ENCODE results near the gene NFE2L1. TPM values are rescaled to one million over a fixed set of nuclear protein-coding genes. Genes with fewer than 3 reads are reported as not detected.
A peak's percentile ranks its signal among the peaks of the same experiment; 100 is the strongest.

NFE2L1 gene
- total RNA-seq, 1 experiment from 2014 or later, result 32.6 TPM

DNA sequence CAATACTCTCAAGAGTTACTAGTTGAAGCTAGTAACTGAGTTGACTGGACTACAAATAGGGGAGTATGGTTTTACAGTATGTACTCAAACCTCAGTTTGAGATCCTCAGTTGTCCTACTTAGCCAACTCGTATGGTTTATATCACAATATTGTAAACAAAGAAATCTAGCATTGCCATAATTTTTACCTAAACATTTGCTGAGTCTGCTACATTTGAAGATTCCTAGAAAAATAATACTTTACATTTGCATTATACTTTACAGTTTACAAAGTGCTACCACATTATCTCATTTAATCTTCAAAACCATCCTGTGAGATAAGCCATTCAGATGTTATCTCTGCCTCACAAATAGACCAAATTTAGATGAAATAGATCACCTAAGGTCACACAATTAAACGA, 36.8 kb downstream of the NFE2L1 start:
- in situ Hi-C loops (cut with HindIII; ENCODE audit: low pct_unique_long_range_greater_than_20kb, low sequenced_read_pairs), result no loop called here
- no peak for DNase-seq (ENCODE audit: low read depth, low spot score)

GRCh38 chr17:48093341-48094045, 45.3 kb downstream of the NFE2L1 start:
- in situ Hi-C loops (cut with HindIII; ENCODE audit: low pct_unique_long_range_greater_than_20kb, low sequenced_read_pairs), result no loop called here

GRCh38 chr17:48095611-48096010, 47.5 kb downstream of the NFE2L1 start:
- no peak for DNase-seq (ENCODE audit: low read depth, low spot score)
- in situ Hi-C loops (cut with HindIII; ENCODE audit: low pct_unique_long_range_greater_than_20kb, low sequenced_read_pairs), result no loop called here

More at GRCh38 chr17:48093341-48094045, 45.3 kb downstream of the NFE2L1 start:
- DNase-seq (ENCODE audit: low read depth, low spot score), result no peak

- DNase-seq (ENCODE audit: low read depth, low spot score), result no peak
- in situ Hi-C loops (cut with HindIII; ENCODE audit: low pct_unique_long_range_greater_than_20kb, low sequenced_read_pairs), result no loop called here
Measured at GRCh38 chr17:48100160-48100559, 52.0 kb downstream of the NFE2L1 start.

DNA sequence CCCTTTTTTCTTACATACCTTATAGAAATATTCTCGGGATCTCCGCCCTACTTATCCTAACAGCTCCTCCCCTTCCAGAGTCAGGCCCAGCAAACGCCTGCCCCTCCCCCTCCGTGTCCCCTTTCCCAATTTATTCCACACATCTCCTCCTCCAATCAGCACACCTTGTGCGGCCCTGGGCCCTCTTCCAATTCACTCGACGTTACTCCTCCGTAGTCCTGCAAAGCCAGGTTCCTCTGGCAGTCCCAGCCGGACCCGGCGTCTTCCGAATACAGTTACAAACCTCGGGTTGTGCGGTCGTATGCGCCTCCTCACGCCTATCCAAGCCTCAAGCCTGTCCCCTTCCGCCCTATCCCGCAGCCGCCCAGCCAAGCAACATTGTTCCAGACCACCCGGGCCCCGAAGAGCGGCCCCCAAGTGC, 52.4 kb downstream of the NFE2L1 start:
- in situ Hi-C loops (cut with HindIII; ENCODE audit: low pct_unique_long_range_greater_than_20kb, low sequenced_read_pairs), result no loop called here
- peak; percentile 65 for DNase-seq (ENCODE audit: low read depth, low spot score)

GRCh38 chr17:48101012-48101720, 53.0 kb downstream of the NFE2L1 start, which contains the start of gene CBX1:
Gene CBX1, minus strand, starts transcription at chr17:48101478. Its CDS starts 24,474 bp downstream, at chr17:48077004.
- DNase-seq (ENCODE audit: low read depth, low spot score), result peak; percentile 95
- in situ Hi-C loops (cut with HindIII; ENCODE audit: low pct_unique_long_range_greater_than_20kb, low sequenced_read_pairs), result no loop called here

DNA sequence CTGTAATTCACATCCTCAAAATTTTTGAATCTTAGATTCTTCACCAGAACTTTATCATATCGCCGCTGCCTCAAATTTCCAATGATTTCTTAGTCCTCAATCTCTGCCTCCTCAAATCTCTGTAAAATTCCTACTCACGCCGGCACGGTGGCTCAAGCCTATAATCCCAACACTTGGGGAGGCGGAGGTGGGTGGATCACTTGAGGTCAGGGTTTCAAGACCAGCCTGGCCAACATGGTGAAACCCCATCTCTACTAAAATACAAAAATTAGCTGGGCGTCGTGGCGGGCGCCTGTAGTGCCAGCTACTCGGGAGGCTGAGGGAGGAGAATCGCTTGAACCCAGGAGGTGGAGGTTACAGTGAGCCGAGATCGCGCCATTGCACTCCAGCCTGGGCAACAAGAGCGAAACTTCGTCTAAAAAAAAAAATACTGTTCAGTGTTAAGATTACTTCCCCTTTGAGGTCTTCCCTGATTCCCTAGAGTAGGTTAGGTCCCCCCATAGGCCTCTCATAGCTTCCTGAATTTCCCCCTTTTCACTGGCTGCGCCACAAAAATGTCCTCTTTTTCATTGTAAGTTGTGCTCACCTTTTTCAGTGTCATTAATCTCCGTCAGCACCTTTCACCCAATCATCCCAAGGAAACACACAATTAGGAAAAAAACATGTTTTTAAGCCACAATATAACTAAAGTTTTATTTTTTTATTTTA, 54.0 kb downstream of the NFE2L1 start:
- no peak for DNase-seq (ENCODE audit: low read depth, low spot score)
- in situ Hi-C loops (cut with HindIII; ENCODE audit: low pct_unique_long_range_greater_than_20kb, low sequenced_read_pairs), result no loop called here

DNA sequence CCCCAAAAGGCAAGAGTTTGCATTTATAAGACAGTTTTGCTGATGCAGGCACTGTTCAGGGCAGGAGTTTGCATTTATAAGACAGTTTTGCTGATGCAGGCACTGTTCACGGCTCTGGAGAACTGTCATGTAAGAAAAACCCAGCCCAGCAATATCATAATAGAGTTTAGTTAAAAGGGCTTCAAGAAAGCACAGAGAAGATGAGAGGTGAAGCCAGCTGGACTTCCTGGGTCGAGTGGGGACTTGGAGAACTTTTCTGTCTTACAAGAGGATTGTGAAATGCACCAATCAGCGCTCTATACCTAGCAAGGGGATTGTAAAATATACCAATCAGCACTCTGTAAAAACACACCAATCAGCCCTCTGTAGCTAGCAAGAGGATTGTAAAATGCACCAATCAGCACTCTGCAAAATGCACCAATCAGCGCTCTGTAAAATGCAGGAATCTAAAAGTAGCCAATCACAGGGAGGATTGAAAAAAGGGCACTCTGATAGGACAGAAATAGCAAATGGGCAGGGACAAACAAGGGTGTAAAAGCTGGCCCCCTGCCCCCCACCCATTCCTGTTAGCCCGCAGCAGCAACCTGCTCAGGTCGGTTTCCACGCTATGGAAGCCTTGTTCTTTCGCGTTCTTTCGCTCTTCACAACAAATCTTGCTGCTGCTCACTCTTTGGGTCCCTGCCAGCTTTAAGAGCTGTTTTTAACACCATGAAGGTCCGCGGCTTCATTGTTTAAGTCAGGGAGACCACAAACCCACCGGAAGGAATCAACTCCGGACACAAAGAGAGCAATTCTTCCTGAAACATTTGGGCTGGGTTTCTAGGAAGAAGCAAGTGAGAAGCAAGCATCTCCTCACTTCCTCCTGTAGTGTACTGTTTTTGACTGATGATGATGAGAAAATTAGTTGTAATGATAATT, 54.9 kb downstream of the NFE2L1 start:
- in situ Hi-C loops (cut with HindIII; ENCODE audit: low pct_unique_long_range_greater_than_20kb, low sequenced_read_pairs), result no loop called here
- peak; percentile 39 for DNase-seq (ENCODE audit: low read depth, low spot score)

DNA sequence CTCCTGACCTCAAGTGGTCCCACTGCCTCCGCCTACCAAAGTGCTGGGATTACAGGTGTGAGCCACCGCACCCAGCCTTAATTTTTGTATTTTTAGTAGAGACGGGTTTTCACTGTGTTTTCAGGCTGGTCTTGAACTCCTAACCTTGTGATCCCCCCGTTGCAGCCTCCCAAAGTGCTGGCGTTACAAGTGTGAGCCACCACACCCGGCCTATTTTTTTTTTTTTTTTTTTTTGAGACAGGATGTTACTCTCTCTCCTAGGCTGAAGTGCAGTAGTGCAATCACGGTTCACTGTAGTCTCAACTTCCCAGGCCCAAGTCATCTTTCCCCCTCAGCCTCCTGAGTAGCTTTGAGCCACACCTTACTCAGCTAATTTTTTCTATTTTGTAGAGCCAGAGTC, 56.3 kb downstream of the NFE2L1 start:
- DNase-seq (ENCODE audit: low read depth, low spot score), result no peak
- in situ Hi-C loops (cut with HindIII; ENCODE audit: low pct_unique_long_range_greater_than_20kb, low sequenced_read_pairs), result no loop called here

DNA sequence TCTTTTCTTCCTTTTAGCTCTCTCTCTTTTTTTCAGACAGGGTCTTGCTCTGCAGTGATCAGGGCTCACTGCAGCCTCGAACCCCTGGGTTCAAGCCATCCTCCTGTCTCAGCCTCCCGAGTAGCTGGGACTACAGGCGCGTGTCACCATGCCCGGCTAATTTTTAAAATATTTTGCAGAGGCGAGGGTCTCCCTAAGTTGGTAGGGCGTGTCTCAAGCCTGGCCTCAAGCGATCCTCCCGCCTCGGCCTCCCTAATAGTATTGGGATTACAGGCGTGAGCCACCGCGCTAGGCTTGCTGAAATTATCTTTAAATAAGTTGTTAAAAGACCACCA, 58.6 kb downstream of the NFE2L1 start:
- in situ Hi-C loops (cut with HindIII; ENCODE audit: low pct_unique_long_range_greater_than_20kb, low sequenced_read_pairs), result no loop called here

DNA sequence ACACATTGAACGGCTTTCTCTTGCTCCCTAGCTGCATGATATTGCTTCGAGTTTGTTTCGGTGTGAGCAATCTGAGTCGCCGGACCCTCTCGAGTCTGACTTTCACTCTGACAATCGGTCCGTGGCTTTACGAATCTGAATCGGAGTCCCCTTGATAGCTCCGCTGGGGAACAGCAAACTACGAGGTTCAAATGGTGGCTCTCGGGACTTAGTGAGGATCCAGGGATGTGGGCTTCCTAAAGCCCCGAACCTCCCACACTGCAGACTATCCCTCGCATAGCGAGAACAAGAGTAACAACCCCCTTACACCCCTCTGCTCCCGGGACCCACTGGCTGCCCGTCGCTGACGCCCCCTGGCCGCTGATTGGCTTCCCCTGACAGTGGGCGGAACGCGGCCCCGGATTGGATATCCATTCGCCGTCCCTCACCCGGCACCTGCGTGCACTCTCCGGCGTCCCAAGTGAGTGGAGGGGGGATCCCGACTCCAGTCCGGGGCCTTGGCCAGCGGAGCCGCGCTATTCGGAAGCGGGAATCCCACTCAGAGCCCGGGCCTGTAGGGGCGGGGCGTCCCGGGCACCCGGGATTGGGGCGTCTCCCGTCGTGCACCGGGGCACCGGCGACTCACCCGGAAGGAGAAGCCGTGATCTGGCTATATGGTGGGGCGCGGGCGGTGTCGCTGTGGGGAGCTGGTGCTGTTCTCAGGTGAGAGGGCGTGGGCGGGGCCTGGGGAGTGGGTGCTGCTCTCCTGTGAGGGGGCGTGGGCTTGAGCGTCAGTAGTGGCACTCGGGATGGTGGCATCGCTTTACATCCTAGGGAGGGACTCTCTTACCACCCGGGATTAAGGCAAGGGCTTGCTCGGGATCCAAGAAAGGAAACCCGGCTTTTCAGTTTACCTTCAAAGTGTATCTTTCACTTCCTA, 59.2 kb downstream of the NFE2L1 start, which contains the start of gene SNX11:
TSS of gene SNX11 (plus strand) at position 630 of the 919 bp plus-strand sequence. CDS start 4,278 bp downstream, outside the sequence.
- in situ Hi-C loops (cut with HindIII; ENCODE audit: low pct_unique_long_range_greater_than_20kb, low sequenced_read_pairs), result no loop called here
- peak; percentile 87 for DNase-seq (ENCODE audit: low read depth, low spot score)

More for the DNA sequence above, 58.6 kb downstream of the NFE2L1 start:
- DNase-seq (ENCODE audit: low read depth, low spot score), result no peak

DNA sequence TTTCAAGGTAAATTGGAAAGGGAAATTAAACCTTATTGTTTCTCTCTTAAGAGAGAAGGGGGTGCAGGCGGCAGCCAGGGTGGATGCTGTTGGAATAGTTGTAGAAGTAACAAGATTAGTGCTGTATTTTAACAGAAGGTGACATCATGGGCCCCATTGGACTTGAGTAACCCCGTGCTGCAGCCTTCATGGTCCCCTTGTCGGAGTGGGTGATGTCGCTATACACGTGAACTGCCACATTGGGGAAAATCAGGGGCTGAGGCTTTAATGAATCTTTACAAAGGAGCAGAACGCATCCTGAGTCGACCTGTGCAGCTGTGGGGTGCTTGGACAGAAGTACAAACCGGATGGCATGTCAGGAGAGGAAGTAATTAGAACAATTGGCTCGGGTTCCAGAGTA, 62.6 kb downstream of the NFE2L1 start:
- DNase-seq (ENCODE audit: low read depth, low spot score), result no peak
- in situ Hi-C loops (cut with HindIII; ENCODE audit: low pct_unique_long_range_greater_than_20kb, low sequenced_read_pairs), result no loop called here

Small RNA genes lying within 50 kb of the gene (small RNA-seq; reads per million reads assigned to genes)
- gene AC004477.2, result 0 reads per million in 2 experiments
- 0.04 to 17.3 reads per million in 2 experiments for gene MIR152
- 0 reads per million in 2 experiments for gene RNU6-1201P

Other genes with a start within 250 kb of the NFE2L1 start
- gene OSBPL7, start 226.6 kb upstream of the NFE2L1 start, total RNA-seq (2014; rRNA removed; shearing (Covaris generic)), result 0.71 and 1.0 TPM in 2 replicates
- 72.6 and 82.0 TPM in 2 replicates for gene MRPL10, start 216.8 kb upstream of the NFE2L1 start, total RNA-seq (2014; rRNA removed; shearing (Covaris generic))
- not detected in 2 replicates for gene LRRC46, start 216.7 kb upstream of the NFE2L1 start, total RNA-seq (2014; rRNA removed; shearing (Covaris generic))
- 6.9 and 9.2 TPM in 2 replicates for gene SCRN2, start 207.1 kb upstream of the NFE2L1 start, total RNA-seq (2014; rRNA removed; shearing (Covaris generic))
- gene SP6, start 197.2 kb upstream of the NFE2L1 start, total RNA-seq (2014; rRNA removed; shearing (Covaris generic)), result 0.05 TPM in 1 of 2 replicates, not detected in the other
- gene SP2, start 152.1 kb upstream of the NFE2L1 start, total RNA-seq (2014; rRNA removed; shearing (Covaris generic)), result 1.2 and 2.9 TPM in 2 replicates
- 27.0 and 37.4 TPM in 2 replicates for gene PNPO, start 106.8 kb upstream of the NFE2L1 start, total RNA-seq (2014; rRNA removed; shearing (Covaris generic))
- not detected in 2 replicates for gene PRR15L, start 90.5 kb upstream of the NFE2L1 start, total RNA-seq (2014; rRNA removed; shearing (Covaris generic))
- 39.3 and 46.2 TPM in 2 replicates for gene CDK5RAP3, start 77.2 kb upstream of the NFE2L1 start, total RNA-seq (2014; rRNA removed; shearing (Covaris generic))
- gene COPZ2, start 10.6 kb upstream of the NFE2L1 start, total RNA-seq (2014; rRNA removed; shearing (Covaris generic)), result 9.3 and 10.2 TPM in 2 replicates
- 43.9 and 47.2 TPM in 2 replicates for gene CBX1, start 53.1 kb downstream of the NFE2L1 start, total RNA-seq (2014; rRNA removed; shearing (Covaris generic))
- 11.0 and 13.0 TPM in 2 replicates for gene SNX11, start 59.4 kb downstream of the NFE2L1 start, total RNA-seq (2014; rRNA removed; shearing (Covaris generic))